ENCODE results near the gene FASN. TPM values are rescaled to one million over a fixed set of nuclear protein-coding genes. Genes with fewer than 3 reads are reported as not detected.

The FASN gene
- total RNA-seq, 1 experiment from 2014 or later: 433 TPM

- no peak overlapping the region for H2AFZ ChIP-seq (ENCODE audit: low read length)
- no peak overlapping the region for H2BK15ac ChIP-seq (ENCODE audit: low read depth, low read length)
- Mint-ChIP-seq H3K27ac (no peak overlapping the region), H3K4me1 (peaks cover 0 to 13% of the 10 kb centered on the region in 2 experiments; a peak in 2 of 4 replicates), H3K9me3 (no peaks in the 10 kb centered on the region), H3K27me3 (ENCODE audit: low read depth) (no peaks in the 10 kb centered on the region; the same call in 1 of the 2 replicates), H3K4me3 (peak overlapping the region in 1 of 2 experiments; percentile 78; a peak in 1 of 5 replicates), H3K36me3 (ENCODE audit: insufficient read depth in 1 of 3, low read depth in 3 of 3) (peaks cover 6 to 31% (median 27%) of the 10 kb centered on the region in 3 experiments; a peak in 6 of 7 replicates)
- no peak overlapping the region for H3T11ph ChIP-seq (ENCODE audit: low read length)
- H2AK5ac ChIP-seq (ENCODE audit: insufficient read length, low read length): no peak overlapping the region
- H3K27me3 ChIP-seq (ENCODE audit: insufficient read depth, low read length): no peaks in the 10 kb centered on the region
- no peaks in the 10 kb centered on the region for H3K4me1 ChIP-seq (ENCODE audit: insufficient read depth, low read length)
- peaks cover 2% of the 10 kb centered on the region for H3K79me1 ChIP-seq (ENCODE audit: insufficient read depth, low read depth, low read length, poor library complexity, severe bottlenecking)
- no peak for TF ChIP-seq CTCF (conservative IDR thresholded peaks at IDR 0.05)
- H3K23ac ChIP-seq (ENCODE audit: insufficient read length, low read depth, low read length): no peak overlapping the region
- no peak overlapping the region for H3K14ac ChIP-seq (ENCODE audit: insufficient read depth, low read length)
- H2BK5ac ChIP-seq (ENCODE audit: insufficient read length, low read length): no peak overlapping the region
- H3K4me2 ChIP-seq (ENCODE audit: insufficient read depth, insufficient read length, low read length): no peak overlapping the region
- H4K5ac ChIP-seq (ENCODE audit: insufficient read length, low read depth, low read length): no peak overlapping the region
- no peak for DNase-seq
- no peak overlapping the region for H4K8ac ChIP-seq (replicated peaks; ENCODE audit: insufficient read length, low read depth, low read length)
- no peaks in the 10 kb centered on the region for H3K9me3 ChIP-seq (ENCODE audit: control insufficient read depth, low read depth, low read length)
- H4K20me1 ChIP-seq (ENCODE audit: control insufficient read depth, insufficient read depth, insufficient read length): no peaks in the 10 kb centered on the region
- whole genome bisulfite sequencing (ENCODE audit: extremely low coverage, insufficient read length, low lambda C conversion rate): no CpG with 5 or more reads among the region's 16 CpGs
- no peak overlapping the region for H2BK20ac ChIP-seq (ENCODE audit: low read depth, low read length, poor library complexity, severe bottlenecking)
- no peak overlapping the region for H3K56ac ChIP-seq (ENCODE audit: insufficient read length, low read depth, low read length)
- no peak overlapping the region for H3K27ac ChIP-seq (ENCODE audit: insufficient read length, low read depth, low read length)
- H3K18ac ChIP-seq (ENCODE audit: insufficient read length, low read depth, low read length): no peak overlapping the region
- no peak overlapping the region for H4K91ac ChIP-seq (ENCODE audit: insufficient read length, low read depth, low read length)
- no peak overlapping the region for H3K4ac ChIP-seq (ENCODE audit: low read depth, low read length)
- H3K79me2 ChIP-seq (ENCODE audit: insufficient read depth, low read length): no peaks in the 10 kb centered on the region
- H2BK12ac ChIP-seq (ENCODE audit: insufficient read length, low read depth, low read length): no peak overlapping the region
- H3K9ac ChIP-seq (ENCODE audit: extremely low read depth, insufficient read length, low read length): no peak overlapping the region
- no peak overlapping the region for H2BK120ac ChIP-seq (ENCODE audit: low read depth, low read length, poor library complexity, severe bottlenecking)
- H3K23me2 ChIP-seq (ENCODE audit: insufficient read length, low read depth, low read length, poor library complexity, severe bottlenecking): no peaks in the 10 kb centered on the region
Measured at GRCh38 chr17:82049521-82049971, 48.5 kb downstream of the FASN start.

All from H9 (cell line).